ENCODE measurements around the gene HOXA1.

HOXA1 gene

GRCh38 chr7:27104341-27105058 is 8.7 kb upstream of the HOXA1 start:
- no peak for DNase-seq

DNA sequence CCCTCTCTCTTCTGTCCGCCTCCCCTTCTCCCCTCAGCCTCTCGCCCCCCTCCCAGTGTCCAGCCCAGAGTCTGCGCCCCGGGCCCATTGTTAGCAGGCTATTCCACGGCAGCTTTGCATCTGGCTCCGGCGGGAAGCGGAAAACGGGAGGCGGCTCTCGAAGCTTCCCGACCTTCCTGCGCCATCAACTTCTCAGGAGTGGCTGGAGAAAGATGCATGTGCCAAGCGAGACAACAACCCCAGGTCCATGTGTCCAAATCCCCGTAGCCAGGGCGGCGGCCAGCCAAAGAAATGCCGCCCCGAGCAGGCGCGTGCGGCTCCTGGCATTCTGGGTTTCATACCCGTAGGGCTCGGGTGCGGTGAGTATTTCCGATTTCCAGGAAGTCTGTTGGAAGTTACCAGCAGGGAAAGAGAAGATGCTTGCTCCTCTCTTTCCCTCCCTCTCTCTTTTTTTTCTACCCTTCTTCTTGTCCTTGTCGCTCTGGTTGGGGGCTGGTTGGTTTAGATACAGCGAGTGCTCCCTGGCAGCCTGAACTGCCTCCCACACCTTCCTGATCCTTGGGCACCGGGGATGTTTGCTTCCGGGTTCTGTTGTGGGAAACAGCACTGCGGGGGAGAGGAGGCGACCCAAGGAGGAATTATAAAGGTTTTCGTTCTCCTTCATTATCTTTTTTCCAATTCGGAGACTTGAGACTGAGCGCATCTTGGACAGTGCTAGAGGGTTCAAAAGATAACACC is 7.9 kb upstream of the HOXA1 start:
- peak in 1 of 2 experiments; percentile 51 for DNase-seq

GRCh38 chr7:27102581-27103442 is 7.0 kb upstream of the HOXA1 start, which contains the start of gene HOXA2:
Gene HOXA2, minus strand, starts transcription at chr7:27102683. Its CDS starts 183 bp downstream, at chr7:27102500.
- DNase-seq = peak in 1 of 2 experiments; percentile 80

DNA sequence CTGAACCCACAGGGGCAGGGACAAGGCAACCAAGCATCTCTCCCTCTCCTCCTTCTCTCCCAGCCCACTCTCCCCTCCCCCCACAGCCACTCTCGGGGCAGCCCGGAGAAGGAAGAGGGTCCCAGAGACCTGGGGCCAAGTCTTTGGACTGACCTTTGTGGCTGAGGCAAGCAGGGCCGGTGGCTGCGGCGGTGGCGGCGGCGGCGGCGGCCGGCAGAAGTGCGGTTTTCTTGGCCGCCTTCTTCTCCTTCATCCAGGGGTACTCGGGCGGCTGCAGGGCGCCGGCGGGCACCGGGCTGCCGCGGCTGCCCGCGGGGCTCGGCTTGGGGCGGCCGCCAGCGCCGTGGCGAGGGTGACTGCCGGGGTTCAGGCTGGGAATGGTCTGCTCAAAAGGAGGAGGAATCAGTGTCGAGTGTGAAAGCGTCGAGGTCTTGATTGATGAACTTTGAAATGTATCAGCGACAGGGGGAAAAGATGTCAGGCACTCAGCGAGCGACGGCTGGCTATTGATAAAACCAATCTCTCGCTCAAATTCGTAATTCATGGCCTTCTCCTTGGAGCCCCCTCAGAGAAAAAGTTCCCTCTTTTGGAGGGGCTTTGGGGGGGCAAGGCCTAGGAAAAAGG is 6.3 kb upstream of the HOXA1 start:
- DNase-seq = peak in 1 of 2 experiments; percentile 62

- peak in 1 of 2 experiments; percentile 73 for DNase-seq
Observed at GRCh38 chr7:27101171-27101956, 5.6 kb upstream of the HOXA1 start.

- peak in 1 of 2 experiments; percentile 69 for DNase-seq
Observed at GRCh38 chr7:27100694-27101170, 4.9 kb upstream of the HOXA1 start.

- no peak for DNase-seq
Observed at GRCh38 chr7:27099453-27100370, 3.9 kb upstream of the HOXA1 start.

- peak in 1 of 2 experiments; percentile 85 for DNase-seq
Observed at GRCh38 chr7:27098578-27099451, 3.0 kb upstream of the HOXA1 start.

GRCh38 chr7:27097686-27098577 is 2.1 kb upstream of the HOXA1 start:
- DNase-seq = peak in 1 of 2 experiments; percentile 64

- DNase-seq = peak; percentile 94
Observed at GRCh38 chr7:27096768-27097514, 1.1 kb upstream of the HOXA1 start.

DNA sequence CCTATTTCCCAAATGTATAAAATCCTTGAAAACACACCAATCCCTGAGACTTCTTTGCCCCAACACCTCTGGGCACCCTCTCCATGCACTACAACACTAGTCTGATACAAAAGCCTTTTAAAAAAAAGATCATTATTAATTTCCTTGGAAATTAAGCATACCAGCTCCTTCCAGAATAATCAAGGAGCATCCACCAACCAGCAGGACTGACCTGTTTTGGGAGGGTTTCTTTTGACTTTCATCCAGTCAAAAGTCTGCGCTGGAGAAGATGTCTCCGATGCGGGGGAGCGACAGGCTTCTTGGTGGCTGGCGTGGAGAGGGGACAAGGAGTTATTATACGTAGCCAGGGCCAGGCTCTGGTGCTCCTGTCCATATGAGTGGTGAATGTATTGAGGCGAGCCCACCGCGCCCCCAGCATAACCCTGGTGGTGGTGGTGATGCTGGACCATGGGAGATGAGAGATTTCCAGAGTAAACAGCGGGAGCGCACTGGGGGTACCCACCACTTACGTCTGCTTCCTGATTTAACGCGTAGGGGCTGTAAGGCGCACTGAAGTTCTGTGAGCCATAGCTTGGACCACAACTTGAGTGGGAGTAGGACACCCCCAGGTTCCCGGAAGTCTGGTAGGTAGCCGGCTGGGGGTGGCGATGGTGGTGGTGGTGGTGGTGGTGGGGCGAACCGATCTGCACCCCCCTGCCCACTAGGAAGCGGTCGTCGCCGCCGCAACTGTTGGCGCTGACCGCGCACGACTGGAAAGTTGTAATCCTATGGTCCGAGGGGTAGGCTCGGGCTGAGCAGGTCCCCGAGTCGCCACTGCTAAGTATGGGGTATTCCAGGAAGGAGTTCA is 527 bp downstream of the HOXA1 start:
- DNase-seq = peak in 1 of 2 experiments; percentile 69

GRCh38 chr7:27094304-27095049 is 1.3 kb downstream of the HOXA1 start:
- DNase-seq = no peak

- no peak for DNase-seq
Observed at GRCh38 chr7:27093184-27093895, 2.5 kb downstream of the HOXA1 start.

- no peak for DNase-seq
Observed at GRCh38 chr7:27092819-27093110, 3.0 kb downstream of the HOXA1 start.

Measured in NCI-H526 (cell line).